ENCODE data around the gene CCDC152.

Gene CCDC152

DNA sequence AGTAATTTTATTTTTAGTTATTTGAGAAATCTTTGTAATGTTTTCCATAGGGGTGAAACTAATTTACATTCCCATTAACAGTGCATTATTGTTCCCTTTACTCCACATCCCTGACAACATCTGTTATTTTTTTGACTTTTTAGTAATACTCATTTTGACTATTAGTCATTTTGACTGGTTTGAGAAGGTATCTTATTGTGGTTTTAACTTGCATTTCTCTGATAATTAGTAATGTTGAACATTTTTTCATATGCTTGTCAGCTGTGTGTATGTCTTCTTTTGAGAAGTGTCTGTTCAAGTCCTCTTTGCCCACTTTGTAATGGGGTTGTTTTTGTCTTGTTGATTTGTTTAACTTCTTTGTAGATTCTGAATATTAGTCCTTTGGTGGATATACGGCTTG, 27.5 kb downstream of the CCDC152 start:
- no peak for DNase-seq

DNA sequence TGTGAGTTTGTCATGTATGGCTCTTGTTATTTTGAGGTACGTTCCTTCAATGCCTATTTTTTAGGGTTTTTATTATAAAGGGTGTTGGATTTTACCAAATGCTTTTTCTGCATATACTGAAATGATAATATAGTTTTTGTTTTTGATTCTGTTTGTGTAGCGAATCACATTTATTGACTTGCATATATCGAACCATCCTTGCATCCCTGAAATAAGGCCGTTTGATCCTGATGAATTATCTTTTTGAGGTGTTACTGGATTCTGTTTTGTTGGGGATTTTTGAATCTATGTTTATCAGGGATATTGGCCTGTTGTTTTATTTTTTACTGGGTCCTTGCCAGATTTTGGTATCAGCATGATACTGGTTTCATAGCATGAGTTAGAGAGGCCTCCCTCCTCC, 29.1 kb downstream of the CCDC152 start:
- no peak for DNase-seq

DNA sequence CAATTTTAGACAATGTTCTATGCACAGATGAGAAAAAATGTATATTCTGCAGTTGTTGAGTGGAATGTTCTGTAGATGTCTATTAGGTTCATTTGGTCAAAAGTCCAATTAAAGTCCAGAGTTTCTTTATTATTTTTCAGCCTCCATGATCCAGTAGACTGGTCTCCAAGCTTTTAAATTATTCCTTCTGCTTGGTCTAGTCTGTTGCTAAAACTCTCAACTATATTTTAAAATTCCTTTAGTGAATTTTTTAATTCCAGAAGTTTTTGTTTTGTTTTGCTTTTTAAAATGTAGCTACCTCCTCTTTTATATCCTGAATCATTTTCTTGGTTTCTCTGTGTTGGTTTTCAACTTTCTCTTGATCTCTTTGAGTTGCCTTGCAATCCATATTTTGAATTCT, 30.5 kb downstream of the CCDC152 start:
- no peak for DNase-seq

DNA sequence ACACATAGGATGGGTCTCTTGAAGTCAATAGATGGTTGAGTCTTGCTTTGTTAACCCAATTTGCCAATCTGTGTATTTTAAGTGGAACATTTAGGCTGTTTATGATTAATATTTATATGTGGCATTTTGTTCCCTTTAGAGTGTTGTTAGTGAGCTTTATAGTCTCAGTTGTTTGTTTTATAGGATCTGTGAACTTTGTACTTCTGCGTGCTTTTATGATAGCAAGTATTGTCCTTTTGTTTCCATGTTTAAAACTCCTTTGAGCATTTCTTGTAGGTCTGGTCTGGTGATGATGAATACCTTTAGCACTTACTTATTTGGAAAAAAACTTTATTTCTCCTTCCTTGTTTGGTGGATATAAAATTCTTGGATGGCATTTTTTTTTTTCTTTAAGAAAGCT, 31.2 kb downstream of the CCDC152 start:
- DNase-seq = no peak

DNA sequence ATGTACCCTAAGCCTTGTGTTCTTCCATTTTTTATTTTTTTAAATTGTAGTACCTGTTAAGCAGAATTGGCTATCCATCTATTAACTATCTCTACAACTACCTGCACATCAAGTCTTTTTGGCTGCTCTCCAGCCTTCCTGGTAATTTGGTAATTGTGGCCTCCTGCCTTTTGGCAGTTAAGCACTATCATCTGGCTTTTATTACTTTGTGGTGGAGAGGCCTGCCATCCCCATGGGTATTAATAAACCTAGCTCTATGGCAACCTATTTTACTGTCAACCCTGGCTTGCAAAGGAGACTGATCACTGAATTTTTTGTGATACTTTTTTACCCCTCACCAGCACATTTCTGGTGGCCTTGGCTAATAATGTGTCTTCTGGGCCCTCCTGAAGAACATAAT, 34.5 kb downstream of the CCDC152 start:
- DNase-seq = no peak

DNA sequence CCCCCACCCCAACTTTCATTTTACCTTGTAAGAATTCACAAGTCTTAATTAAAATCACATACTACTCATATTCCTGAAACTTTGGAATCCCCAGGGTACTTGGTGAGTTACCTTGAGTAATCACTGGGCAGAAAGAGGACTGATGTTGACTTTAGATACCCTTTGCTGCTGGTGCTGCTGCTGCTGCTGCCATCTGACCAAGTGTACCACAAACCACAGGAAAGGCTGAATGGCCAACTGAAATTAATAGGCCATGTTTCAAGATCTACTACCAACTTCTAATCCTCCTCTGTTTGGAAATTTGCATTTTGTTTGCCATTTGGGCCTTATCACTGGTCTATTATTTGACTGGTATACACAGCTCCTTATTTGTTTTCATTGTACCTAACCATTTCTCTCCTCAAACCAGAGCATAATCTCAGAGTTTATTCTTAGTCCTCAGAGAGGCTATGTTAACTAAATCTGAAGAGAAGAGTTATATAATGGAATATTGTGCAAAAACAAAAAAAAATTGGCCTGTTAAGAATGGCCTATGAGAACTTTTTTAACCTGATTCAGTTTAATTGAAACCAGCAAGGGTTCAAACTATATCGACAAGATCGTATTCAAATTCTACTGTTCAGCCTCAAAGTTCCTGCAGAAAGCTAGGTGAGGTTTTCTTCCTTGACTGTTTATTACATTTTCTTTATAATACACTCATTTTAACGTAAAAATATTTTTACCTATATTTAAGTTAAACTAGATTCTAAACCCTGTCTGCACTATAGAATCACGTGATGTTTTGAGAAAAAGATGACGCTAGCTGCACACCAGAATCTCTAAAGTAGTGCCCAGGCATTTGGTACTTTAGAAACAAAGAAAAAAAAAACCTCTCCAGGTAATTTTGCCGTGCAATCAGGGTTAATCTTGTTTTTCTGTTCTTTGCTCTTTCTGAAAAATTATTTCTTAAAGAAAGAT, 41.9 kb downstream of the CCDC152 start:
- no peak for DNase-seq

DNA sequence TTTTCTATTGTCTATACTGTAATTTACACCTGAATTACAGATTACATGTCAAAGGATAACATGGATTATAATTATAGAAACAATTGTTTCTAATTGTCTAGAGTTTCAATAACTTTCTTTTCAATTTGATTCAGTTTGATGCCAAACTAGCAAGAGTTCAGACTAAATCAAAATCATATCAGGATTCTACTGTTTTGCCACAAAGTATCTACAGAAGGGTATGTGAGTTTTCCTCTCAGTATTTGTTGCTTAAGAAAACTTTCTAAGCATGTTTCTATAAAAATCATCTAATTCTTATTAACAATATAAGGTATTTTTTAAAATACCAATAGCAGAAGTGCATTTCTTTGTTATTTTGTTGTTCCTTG, 42.6 kb downstream of the CCDC152 start:
- no peak for DNase-seq

DNA sequence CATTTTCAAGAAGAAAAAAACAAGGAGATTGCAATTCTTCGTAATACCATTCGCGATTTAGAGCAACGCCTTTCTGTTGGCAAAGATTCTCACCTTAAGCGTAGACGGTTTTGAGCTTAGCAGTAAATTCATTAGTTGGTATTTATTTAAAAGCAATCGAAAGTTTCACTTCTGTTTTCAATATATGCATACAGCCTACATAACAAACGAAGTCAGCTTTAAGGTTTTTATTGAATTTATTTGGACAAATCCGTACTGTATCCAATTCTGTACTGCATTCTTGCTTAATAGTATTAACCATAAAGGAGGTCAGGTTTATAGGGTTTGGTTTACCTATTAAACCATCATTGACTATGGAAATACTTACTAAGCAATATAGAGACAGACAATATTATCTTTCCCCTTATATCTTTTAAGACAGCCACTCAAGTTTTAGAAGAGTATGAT, 43.1 kb downstream of the CCDC152 start:
- no peak for DNase-seq

DNA sequence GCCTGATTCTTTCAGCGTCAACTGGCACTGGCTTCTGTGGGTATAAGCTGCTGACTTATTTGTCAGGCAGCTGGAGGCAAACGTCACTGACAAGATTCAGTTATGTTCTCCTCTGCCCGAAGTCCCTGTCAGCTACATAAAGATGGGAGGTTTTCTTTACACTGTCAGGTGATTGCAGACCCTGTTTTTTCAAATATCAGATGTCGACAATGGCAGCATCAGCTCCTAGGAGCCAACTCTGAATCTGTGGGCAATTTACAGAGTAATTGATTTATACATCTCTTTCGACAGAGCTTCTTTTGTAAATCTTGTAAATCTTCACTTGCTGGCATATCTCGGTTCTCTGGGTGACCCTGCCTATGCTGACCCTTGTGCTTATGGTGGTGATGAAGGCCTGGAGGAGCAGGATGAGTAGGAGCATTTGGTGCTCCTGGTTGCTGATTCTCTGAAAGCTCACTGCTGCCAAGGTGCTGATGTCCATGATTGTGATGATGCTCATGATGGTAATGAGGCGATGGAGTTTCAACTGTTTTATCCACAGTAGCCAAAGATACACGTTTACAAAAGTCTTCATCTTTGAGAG, 44.2 kb downstream of the CCDC152 start:
- DNase-seq = no peak

DNA sequence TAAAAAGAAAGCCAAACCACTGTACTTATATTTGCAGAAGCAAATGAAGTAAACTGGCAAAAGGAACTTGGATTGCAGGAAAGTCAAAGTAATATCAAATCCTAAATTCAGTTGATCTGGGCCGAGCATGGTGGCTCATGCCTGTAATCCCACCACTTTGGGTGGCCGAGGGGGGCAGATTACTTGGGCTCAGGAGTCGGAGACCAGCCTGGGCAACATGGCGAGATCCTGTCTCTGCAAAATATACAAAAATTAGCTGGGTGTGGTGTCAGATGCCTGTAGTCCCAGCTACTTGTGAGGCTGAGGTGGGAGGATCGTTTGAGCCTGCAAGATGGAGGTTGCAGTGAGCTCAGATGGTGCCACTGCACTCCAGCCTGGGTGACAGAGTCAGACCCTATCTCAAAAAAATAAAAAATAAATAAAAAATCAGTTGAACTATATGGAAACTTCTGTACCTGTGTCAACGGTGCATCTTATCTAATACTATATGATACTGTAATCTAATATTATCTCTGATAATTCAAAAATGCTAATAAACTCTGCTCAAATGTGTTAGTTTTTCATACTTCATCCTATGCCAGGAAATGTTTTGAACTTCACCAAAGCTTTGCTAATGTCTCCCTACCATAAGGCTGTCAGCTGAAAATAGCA, 45.0 kb downstream of the CCDC152 start:
- no peak for DNase-seq

DNA sequence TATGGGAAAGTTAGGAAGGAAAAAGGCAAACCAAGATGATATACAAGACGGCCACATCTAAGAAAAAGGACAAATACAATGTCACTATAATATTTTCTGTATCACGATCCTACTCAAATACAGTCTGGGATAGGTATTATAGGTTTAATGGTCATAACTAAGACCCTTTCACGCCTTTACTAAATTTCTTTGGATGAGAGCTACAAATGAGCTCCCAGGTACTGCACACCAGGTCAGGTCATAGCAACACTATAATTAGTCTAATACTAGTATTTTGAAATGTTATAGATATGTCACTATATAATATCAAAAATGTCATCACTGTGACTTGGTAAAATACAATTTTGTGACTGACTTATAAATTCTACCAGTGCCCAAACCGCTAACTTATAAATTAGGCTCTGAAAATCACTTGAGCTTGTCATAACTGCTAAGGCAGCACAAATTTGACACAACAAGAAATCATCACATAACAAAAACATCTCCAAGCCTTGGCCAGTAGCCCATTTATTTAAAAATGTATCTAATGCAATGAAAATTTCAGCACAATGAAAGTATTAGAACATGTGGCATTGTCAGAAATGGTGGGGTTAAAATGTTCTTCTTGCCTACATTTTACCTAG, 48.2 kb downstream of the CCDC152 start:
- DNase-seq = no peak

DNA sequence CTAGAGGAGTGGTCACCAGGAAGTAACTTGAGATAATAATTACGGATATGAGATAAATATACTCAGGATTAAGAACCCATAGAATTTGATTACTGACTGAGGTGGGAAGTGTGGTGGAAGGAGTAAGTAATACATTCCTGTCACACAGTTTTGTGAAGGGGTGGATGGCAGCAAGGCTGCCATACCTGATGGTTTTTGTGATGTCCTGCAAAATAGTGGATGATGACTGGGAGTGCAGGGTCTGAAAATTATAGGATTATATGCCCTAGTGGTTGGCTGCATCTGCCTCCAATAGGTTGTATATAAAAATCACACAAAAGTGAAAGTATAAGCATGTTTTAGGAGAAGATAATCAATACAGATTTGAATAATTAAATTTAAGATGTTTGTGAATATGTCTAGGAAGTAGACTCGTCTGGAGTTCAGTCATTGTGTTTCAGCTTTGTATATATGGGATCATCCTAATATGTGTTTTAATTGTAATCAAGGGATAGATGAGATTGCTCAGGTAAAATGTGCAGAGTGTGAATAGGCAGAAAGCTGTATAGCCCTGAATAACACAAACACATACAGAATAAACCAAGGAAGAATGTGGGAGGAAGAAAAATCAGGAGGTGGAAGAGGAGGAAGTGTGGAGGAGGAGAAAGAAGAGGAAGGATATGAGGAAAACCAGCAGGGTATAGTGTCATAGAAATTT, 49.5 kb downstream of the CCDC152 start:
- no peak for DNase-seq

DNA sequence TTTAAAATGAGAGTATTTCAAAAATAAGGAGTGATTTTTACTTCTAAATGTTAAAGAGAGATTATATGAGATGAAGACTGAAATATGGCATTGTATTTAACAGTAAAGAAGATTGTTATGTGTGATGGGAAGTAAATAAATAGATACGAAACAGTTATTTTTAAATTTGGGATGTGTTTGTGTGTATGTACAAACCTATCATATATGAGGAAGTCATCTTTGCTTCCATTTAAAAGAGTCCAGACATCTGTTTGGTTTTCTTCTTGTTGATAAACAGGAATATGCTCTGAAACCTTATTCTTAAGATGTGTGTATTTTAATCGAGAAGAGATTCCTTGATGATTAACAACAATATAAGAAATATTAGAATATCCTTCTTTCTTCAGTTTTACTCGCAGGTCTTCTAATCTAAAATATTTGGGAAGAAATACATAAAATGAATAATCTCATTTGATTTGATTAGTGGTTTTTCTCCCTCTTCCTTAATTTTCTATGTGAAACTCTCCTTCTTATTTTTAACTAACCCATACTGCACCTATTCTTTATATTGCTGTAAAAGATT, 50.2 kb downstream of the CCDC152 start:
- no peak for DNase-seq

DNA sequence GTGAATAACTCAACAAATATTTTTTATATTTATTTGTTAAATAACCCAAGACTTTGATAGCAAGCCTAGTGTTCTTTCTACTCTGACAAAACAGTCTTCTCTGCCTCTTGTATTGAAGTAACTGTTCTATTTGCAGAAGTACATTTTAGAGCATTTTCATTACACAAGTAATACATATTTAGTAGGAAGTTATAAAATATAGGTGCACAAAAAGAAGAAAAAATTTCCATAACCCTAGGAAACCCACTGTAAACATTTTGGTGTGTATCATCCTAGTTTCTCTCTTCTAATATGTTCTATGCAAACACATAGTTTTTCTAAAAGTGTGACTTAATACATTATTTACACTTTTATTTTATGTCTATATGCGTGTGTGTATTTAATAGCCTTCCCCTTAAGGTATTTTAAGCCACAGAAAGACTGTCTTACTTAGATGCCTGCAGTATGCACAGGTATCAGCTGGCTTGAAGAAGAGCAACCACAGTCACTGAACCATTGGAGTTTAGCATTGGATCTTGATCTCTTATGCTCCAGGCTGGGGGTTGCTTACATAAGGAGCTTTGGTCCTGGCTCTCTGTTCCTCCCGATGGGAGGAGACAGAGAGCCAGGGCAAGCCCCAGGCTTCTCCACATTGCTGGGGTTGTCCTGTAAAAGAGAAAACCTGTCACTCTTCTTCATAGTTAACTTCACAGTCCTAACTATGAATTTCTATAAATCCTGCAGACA, 51.3 kb downstream of the CCDC152 start:
- no peak for DNase-seq

DNA sequence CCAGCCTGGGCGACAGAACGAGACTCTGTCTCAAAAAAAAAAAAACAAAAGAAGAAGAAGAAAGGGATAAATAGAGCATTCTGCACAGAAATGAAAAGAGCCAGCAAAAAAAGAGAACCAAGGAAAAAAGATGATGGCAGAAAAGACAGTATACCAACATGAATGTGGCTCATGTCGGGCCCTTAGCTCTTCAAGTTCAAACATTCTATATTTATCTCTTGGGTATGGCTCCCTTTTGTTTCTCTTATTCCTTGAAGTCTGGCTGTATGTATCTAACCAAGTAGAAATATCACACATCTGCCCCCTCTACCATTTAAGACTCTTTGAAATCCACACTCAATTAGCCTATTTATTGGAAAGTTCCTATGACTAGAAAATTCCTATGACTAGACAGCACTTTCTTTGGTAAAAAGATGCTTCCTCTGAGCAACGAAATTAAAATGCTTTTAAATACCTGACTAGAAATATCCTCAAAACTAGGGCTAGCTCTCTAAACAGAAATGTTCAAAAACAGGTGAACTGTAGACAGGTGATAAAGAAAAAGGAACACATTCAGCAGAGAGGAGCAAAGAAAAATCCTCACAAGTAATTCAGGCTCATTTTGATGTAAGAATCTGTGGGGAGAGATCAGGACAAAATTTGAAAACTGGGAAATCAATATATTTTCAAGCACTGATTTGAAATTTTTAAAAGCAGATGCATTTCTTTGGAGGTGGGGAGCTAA, 52.4 kb downstream of the CCDC152 start:
- DNase-seq = no peak

DNA sequence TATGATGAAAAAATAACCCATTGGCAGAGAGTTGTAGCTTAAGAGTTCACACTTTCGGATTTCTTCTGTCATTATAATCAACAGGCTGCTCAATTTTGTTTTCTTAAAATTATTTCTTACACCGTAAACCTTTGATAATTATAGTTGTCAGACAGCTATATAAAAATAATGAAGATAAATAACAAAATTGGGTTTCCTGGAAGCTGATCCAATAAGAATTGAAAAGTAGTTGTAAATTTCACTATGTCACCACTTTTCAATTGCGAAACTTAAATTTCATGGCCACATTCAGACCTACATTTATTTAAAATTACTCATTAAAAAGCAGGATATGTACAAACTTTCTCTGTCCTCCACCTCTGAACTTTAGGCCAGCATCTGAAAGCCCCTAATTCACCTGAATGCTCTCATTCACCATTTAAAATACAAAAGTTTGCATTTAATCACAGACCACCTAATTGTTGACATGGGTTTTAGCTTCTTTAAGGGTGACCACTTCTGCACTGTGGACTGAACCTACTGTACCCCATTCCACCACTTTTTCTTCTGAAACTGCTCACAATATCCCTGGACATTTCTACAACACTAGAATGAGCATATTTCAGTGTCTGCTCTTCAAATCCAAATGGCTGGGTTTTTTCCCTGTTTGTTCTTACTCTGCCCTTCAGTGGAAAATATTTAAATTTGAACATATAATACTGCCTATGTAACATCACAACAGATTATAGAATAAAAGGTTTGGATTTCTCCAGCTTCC, 54.4 kb downstream of the CCDC152 start:
- DNase-seq = peak; percentile 19

DNA sequence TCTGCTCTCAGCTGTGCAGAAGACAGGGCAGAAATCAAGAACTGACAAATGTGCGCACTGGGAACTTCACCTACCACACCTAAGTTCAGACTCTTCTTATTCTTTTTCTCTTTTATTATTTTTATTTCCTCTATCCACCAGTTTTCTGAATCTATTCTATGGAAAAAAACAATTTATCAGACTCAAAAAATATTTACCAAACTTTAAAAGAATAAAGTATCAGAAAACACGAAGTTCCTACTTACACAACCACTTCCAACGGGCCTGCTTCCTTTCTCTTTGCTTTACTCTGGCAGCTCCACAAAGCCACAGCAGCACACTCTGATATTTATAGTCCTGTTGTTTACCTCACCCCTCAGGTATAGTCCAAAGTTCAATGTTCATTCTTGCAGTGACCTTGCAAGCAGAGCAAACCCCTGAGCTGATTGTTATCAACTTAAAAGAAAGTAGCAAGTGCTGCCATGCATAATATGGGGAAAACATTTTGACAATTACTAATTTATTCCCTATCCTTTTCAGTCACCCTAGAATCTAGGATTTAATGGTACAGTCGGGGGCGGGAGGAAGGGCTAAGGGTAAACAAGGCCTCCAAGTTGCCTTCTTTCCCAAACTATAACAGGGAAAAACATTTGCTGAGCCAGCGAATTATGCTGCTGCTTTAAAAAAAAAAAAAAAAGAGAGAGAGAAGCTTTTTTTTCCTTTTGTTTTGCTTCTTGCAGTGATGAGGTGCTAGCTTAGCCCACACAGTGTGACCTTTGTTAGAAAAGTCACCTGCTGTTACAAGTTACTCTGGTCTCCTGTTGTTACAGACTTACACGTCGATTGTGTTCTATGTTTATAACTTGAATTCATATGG, 55.2 kb downstream of the CCDC152 start, which contains the start of gene SELENOP:
Gene SELENOP, minus strand, starts transcription at position 302 of the 856 bp plus-strand sequence. CDS start 3,539 bp downstream, outside the sequence.
- peak; percentile 30 for DNase-seq

DNA sequence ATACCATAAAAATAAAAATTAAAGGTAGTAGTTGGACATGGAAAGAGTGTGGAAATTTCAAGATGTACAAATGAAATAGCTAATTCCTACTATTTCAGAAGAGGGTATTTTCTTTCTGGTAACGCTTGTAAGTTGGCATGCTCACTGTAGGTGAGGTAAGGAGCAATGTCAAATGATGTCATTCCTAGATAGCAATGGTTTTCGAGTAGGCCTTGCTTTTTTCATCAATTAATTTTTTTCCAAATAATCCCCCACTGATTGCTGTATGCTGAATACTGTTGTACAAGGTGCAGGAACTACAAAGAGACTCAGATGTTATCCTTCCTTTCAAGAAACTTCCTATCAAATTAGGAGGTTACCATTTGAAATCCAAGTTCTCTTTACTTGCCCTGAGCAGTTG, 56.0 kb downstream of the CCDC152 start:
- DNase-seq = no peak

DNA sequence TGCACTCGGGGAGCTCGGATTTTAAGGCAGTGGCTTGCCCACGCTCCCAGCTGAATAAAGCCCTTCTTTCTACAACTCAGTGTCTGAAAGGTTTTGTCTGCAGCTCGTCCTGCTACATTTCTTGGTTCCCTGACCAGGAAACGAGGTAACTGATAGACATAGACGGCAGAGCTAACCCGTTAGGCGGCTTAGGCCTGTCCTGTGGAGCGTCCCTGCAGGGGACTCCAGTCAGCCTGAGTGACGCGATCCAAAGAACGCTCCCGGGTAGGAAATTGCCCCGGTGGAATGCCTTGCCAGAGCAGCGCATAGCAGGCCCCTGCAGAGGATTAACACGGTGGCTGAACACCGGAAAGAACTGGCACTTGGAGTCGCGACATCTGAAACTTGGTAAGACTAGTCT, 56.9 kb downstream of the CCDC152 start:
- DNase-seq = no peak

All from inflammatory macrophage treated with lipopolysaccharide for 4 hours (primary cell).